WTC11 (cell line): ENCODE results near the gene OR2T10. TPM values are rescaled to one million over a fixed set of nuclear protein-coding genes. Genes with fewer than 3 reads are reported as not detected.

Experiments used
- ATAC-seq: fragments of 200-7000 bp; cut with Tn5 transposase; 2 replicates; pipeline ENCODE4 v1.10.0; 2021; ENCODE audit warnings: mild to moderate bottlenecking, moderate library complexity
- CTCF ChIA-PET: fragments of 300-600 bp; sonication (Branson Sonifier 250); formaldehyde crosslinking; loops from one replicate; lab custom pipeline; 2021; ENCODE audit warnings: antibody characterized with exemption; lab: Charles Lee
- POLR2A ChIA-PET: fragments of 350-600 bp; sonication (Branson Sonifier 250); formaldehyde crosslinking; loops from one replicate; lab custom pipeline; 2021; ENCODE audit warnings: antibody characterized with exemption; lab: Charles Lee
- DNase-seq: peaks from one replicate; pipeline ENCODE4 v3.0.0; 2021; ENCODE audit warnings: low spot score
- H3K27ac Mint-ChIP-seq: 2 replicates; pipeline ENCODE4 v1.8.0; 2021; ENCODE audit warnings: mixed read lengths
- H3K27me3 Mint-ChIP-seq: 2 replicates; pipeline ENCODE4 v1.8.0; 2021; ENCODE audit warnings: low read depth, mild to moderate bottlenecking, moderate library complexity, mixed read lengths
- H3K36me3 Mint-ChIP-seq: 2 replicates; pipeline ENCODE4 v1.8.0; 2021; ENCODE audit warnings: mixed read lengths
- H3K4me1 Mint-ChIP-seq: 2 replicates; pipeline ENCODE4 v1.8.0; 2022; ENCODE audit warnings: mixed read lengths
- H3K4me3 Mint-ChIP-seq: 2 replicates; pipeline ENCODE4 v1.8.0; 2021; ENCODE audit warnings: mild to moderate bottlenecking, moderate library complexity, mixed read lengths
- H3K9me3 Mint-ChIP-seq: 2 replicates; pipeline ENCODE4 v1.8.0; 2021; ENCODE audit warnings: mixed read lengths
- GTF2I ChIP-seq: fragments of 250-450 bp; sonication (Bioruptor Pico); conservative IDR thresholded peaks from 2 replicates; pipeline ENCODE4 v1.4.0; 2021; ENCODE audit warnings: mild to moderate bottlenecking
- NFATC4 ChIP-seq: fragments of 250-450 bp; sonication (Bioruptor Pico); IDR thresholded peaks from 2 replicates; pipeline ENCODE4 v1.9.0; 2021; ENCODE audit warnings: mild to moderate bottlenecking
- NFYB ChIP-seq: sonication (generic); formaldehyde crosslinking; conservative IDR thresholded peaks from 2 replicates; pipeline ENCODE4 v1.8.0; 2022; ENCODE audit warnings: low read depth, missing genetic modification reagents
- NR2C2 ChIP-seq: sonication (generic); formaldehyde crosslinking; IDR thresholded peaks from 2 replicates; pipeline ENCODE4 v1.8.0; 2022; ENCODE audit warnings: mild to moderate bottlenecking, missing genetic modification reagents
- NR3C1 ChIP-seq: sonication (generic); formaldehyde crosslinking; conservative IDR thresholded peaks from 2 replicates; pipeline ENCODE4 v1.8.1; 2023; ENCODE audit warnings: low read depth, mild to moderate bottlenecking, missing genetic modification reagents
- ZBTB21 ChIP-seq: sonication (generic); formaldehyde crosslinking; IDR thresholded peaks from 2 replicates; pipeline ENCODE4 v1.8.1; 2023; ENCODE audit warnings: mild to moderate bottlenecking, missing genetic modification reagents, borderline replicate concordance
- ZNF263 ChIP-seq: sonication (generic); formaldehyde crosslinking; IDR thresholded peaks from 2 replicates; pipeline ENCODE4 v1.8.1; 2022; ENCODE audit warnings: low read depth, mild to moderate bottlenecking, moderate library complexity, missing genetic modification reagents
- ZNF317 ChIP-seq: sonication (generic); formaldehyde crosslinking; IDR thresholded peaks from 2 replicates; pipeline ENCODE4 v1.8.1; 2023; ENCODE audit warnings: low read depth, mild to moderate bottlenecking, moderate library complexity, missing genetic modification reagents, borderline replicate concordance
- total RNA-seq: library from RNA; stranded (reverse); gene quantifications from 3 replicates; pipeline ENCODE4 v1.2.3, GENCODE V29; 2021
- TF ChIP-seq, protein P1 (sequence below): fragments of 250-450 bp; sonication (Bioruptor Pico); IDR thresholded peaks from 2 replicates; pipeline ENCODE4 v2.1.2; 2022; ENCODE audit warnings: mild to moderate bottlenecking, moderate library complexity
- TF ChIP-seq, protein P2 (sequence below): sonication (generic); formaldehyde crosslinking; IDR thresholded peaks from 2 replicates; pipeline ENCODE4 v1.8.1; 2023; ENCODE audit warnings: mild to moderate bottlenecking, missing genetic modification reagents, moderate library complexity
- TF ChIP-seq, protein P3 (sequence below): sonication (generic); formaldehyde crosslinking; IDR thresholded peaks from 2 replicates; pipeline ENCODE4 v1.8.0; 2023; ENCODE audit warnings: missing genetic modification reagents
- TF ChIP-seq, protein P4 (sequence below): fragments of 250-450 bp; sonication (Bioruptor Pico); conservative IDR thresholded peaks from 2 replicates; pipeline ENCODE4 v1.9.0; 2021; ENCODE audit warnings: mild to moderate bottlenecking
- TF ChIP-seq, protein P5 (sequence below): sonication (generic); formaldehyde crosslinking; IDR thresholded peaks from 2 replicates; pipeline ENCODE4 v1.8.0; 2022; ENCODE audit warnings: mild to moderate bottlenecking, missing genetic modification reagents
- TF ChIP-seq, protein P6 (sequence below): fragments of 200-600 bp; IDR thresholded peaks from 2 replicates; pipeline ENCODE4 v1.8.0; 2022; ENCODE audit warnings: antibody characterized with exemption

Gene OR2T10
- total RNA-seq, 1 experiment from 2014 or later: not detected

DNA sequence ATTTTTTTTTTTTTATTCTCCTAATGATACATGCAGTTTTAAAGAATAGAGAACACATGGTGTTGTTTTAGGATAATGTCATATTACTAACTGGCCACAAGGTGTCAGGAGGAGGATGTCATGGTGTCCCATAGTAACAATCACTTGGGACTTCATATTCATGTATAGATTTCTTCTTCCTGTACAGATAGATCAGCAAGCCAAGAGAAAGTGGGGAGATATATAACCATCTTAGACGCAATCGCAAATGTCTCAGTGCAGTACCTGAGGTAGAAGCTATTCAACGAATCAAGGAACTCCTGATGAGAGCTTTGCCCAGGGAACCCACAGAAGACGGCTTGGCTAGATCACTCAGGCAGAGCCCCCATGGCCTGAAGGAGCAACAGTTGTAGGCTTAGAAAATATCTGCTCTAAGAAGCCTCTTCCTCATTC lies 25.1 kb upstream of the OR2T10 start:
- Mint-ChIP-seq H3K4me3 (no peak overlapping the region), H3K36me3 (peaks cover 32% of the 10 kb centered on the region), H3K9me3 (peaks cover 42% of the 10 kb centered on the region), H3K4me1 (no peaks in the 10 kb centered on the region), H3K27me3 (no peaks in the 10 kb centered on the region; the same call in 1 of the 2 replicates), H3K27ac (no peak overlapping the region)
- ATAC-seq: peak; percentile 52; the same call in 1 of the 2 replicates
- ChIA-PET POLR2A (no interaction called here), CTCF (no interaction called here)
- TF ChIP-seq, protein P1, sequence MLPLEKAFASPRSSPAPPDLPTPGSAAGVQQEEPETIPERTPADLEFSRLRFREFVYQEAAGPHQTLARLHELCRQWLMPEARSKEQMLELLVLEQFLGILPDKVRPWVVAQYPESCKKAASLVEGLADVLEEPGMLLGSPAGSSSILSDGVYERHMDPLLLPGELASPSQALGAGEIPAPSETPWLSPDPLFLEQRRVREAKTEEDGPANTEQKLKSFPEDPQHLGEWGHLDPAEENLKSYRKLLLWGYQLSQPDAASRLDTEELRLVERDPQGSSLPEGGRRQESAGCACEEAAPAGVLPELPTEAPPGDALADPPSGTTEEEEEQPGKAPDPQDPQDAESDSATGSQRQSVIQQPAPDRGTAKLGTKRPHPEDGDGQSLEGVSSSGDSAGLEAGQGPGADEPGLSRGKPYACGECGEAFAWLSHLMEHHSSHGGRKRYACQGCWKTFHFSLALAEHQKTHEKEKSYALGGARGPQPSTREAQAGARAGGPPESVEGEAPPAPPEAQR: no peak
- no peak for TF ChIP-seq GTF2I (CRISPR knock-in tag)
- TF ChIP-seq ZNF263 (CRISPR knock-in tag): no peak
- TF ChIP-seq ZNF317 (CRISPR knock-in tag): no peak
- TF ChIP-seq NFATC4 (CRISPR knock-in tag): no peak
- TF ChIP-seq, protein P2, sequence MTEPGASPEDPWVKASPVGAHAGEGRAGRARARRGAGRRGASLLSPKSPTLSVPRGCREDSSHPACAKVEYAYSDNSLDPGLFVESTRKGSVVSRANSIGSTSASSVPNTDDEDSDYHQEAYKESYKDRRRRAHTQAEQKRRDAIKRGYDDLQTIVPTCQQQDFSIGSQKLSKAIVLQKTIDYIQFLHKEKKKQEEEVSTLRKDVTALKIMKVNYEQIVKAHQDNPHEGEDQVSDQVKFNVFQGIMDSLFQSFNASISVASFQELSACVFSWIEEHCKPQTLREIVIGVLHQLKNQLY (CRISPR knock-in tag): no peak
- TF ChIP-seq, protein P3, sequence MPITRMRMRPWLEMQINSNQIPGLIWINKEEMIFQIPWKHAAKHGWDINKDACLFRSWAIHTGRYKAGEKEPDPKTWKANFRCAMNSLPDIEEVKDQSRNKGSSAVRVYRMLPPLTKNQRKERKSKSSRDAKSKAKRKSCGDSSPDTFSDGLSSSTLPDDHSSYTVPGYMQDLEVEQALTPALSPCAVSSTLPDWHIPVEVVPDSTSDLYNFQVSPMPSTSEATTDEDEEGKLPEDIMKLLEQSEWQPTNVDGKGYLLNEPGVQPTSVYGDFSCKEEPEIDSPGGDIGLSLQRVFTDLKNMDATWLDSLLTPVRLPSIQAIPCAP (CRISPR knock-in tag): no peak
- TF ChIP-seq, protein P4, sequence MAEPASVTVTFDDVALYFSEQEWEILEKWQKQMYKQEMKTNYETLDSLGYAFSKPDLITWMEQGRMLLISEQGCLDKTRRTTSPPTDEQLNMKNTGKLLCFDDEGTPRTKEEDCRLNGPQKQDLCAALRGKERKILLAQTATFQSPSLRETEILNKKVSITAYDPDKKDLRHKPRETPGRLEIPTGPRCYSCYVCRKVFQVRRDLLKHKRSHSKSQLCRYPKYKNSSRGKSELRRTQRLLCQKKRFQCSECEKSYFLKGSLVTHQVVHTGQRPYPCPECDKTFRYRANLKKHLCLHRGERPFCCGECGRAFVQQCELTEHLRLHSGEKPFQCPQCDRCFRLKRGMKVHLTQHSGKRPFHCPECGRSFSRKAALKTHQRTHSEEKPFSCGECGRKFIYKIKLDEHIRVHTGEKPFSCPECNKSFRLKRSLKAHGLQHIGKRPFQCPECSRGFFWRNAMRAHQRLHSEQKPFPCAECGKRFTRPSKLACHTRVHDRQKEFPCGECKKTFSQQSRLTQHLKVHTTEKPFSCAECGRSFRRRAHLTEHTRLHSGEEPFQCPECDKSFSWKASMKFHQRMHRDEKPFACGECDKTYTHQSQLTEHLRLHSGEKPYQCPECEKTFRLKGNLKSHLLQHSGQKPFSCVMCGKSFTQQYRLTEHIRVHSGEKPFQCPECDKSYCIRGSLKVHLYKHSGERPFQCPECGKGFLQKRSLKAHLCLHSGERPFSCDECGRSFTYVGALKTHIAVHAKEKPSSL (CRISPR knock-in tag): no peak
- DNase-seq: no peak

DNA sequence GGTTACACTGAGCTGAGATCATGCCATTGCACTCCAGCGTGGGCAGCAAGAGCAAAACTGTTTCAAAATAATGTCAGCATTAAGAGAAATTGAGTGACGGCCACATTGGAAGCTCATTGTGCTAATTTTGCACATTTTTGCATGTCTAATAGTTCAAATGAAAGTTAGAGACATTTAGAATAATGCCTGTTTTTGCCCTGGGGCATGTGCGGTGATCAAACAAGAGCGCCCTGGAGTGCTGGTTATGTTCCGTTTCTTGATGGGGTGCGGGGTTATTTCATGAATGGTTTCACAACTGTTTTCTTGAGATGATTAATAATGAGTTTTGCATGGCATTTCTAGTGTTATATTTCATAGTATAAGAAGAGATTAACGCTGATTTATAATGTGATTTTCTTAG lies 24.3 kb upstream of the OR2T10 start:
- ATAC-seq (no peak), DNase-seq (no peak)
- ChIA-PET POLR2A (no interaction called here), CTCF (no interaction called here)
- Mint-ChIP-seq H3K27me3 (no peaks in the 10 kb centered on the region; the same call in 1 of the 2 replicates), H3K36me3 (peaks cover 36% of the 10 kb centered on the region), H3K4me3 (no peak overlapping the region), H3K9me3 (peaks cover 49% of the 10 kb centered on the region), H3K27ac (no peak overlapping the region), H3K4me1 (no peaks in the 10 kb centered on the region)
- no peak for TF ChIP-seq ZBTB21 (CRISPR knock-in tag)
- TF ChIP-seq, protein P5, sequence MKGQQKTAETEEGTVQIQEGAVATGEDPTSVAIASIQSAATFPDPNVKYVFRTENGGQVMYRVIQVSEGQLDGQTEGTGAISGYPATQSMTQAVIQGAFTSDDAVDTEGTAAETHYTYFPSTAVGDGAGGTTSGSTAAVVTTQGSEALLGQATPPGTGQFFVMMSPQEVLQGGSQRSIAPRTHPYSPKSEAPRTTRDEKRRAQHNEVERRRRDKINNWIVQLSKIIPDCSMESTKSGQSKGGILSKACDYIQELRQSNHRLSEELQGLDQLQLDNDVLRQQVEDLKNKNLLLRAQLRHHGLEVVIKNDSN (CRISPR knock-in tag): no peak
- TF ChIP-seq NFYB (CRISPR knock-in tag): no peak

DNA sequence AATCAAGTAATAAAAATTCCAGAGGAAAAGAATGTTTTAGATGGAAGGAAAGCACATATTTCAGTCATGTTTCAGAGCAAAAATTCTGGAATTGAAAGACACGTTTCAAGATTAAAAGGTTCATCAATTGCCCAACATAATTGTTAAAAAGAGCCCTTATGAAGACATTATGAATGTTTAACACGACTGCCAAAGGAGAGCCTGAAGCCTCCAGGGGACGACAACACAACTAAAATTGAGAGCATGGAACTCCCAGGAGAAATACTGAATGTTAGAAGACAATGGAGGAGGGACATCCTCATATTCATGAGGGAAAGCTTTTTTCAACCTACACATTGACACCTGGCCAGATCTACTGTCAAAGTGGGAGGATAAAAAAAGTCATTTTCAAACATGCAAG lies 21.4 kb upstream of the OR2T10 start:
- H3K4me1 Mint-ChIP-seq: no peaks in the 10 kb centered on the region
- no peak overlapping the region for H3K4me3 Mint-ChIP-seq
- POLR2A ChIA-PET: no interaction called here
- no peaks in the 10 kb centered on the region; the same call in 1 of the 2 replicates for H3K27me3 Mint-ChIP-seq
- ATAC-seq: no peak
- TF ChIP-seq NR3C1 (CRISPR knock-in tag) (no peak), NR2C2 (CRISPR knock-in tag) (no peak)
- TF ChIP-seq, protein P6, sequence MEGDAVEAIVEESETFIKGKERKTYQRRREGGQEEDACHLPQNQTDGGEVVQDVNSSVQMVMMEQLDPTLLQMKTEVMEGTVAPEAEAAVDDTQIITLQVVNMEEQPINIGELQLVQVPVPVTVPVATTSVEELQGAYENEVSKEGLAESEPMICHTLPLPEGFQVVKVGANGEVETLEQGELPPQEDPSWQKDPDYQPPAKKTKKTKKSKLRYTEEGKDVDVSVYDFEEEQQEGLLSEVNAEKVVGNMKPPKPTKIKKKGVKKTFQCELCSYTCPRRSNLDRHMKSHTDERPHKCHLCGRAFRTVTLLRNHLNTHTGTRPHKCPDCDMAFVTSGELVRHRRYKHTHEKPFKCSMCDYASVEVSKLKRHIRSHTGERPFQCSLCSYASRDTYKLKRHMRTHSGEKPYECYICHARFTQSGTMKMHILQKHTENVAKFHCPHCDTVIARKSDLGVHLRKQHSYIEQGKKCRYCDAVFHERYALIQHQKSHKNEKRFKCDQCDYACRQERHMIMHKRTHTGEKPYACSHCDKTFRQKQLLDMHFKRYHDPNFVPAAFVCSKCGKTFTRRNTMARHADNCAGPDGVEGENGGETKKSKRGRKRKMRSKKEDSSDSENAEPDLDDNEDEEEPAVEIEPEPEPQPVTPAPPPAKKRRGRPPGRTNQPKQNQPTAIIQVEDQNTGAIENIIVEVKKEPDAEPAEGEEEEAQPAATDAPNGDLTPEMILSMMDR: 0 out of 2 replicates have a peak, but pooled peaks have one; percentile 19
- DNase-seq: no peak
- peaks cover 78% of the 10 kb centered on the region for H3K9me3 Mint-ChIP-seq
- peaks cover 65% of the 10 kb centered on the region for H3K36me3 Mint-ChIP-seq
- no peak overlapping the region for H3K27ac Mint-ChIP-seq
- CTCF ChIA-PET: no interaction called here
